Neural cell (in vitro differentiated cells): ENCODE data around the gene ADORA1. TPM values are rescaled to one million over a fixed set of nuclear protein-coding genes. Genes with fewer than 3 reads are reported as not detected.

Experiments used
- H2AFZ ChIP-seq: fragments of 200-600, 300-800 bp; sonication (generic), shearing (Covaris generic); 2 replicates; pipeline ENCODE4 v1.6.0; 2014; ENCODE audit warnings: low read depth, mild to moderate bottlenecking, antibody characterized with exemption, low read length, moderate library complexity
- H3F3A ChIP-seq: fragments of 200-600 bp; shearing (Covaris generic); 2 replicates; pipeline ENCODE4 v1.6.1; 2016; ENCODE audit warnings: mild to moderate bottlenecking, moderate library complexity, mixed read lengths, antibody characterized with exemption, low read length; ENCODE audit not compliant: insufficient read depth, poor library complexity, severe bottlenecking
- H3K27ac ChIP-seq: fragments of 200-600, 300-800 bp; sonication (generic), shearing (Covaris generic); 2 replicates; pipeline ENCODE4 v1.5.1; 2014; ENCODE audit warnings: mild to moderate bottlenecking, low read length, moderate library complexity
- H3K27me3 ChIP-seq: fragments of 300-800, 200-600 bp; sonication (generic), shearing (Covaris generic); 2 replicates; pipeline ENCODE4 v1.6.0; 2014; ENCODE audit warnings: mild to moderate bottlenecking, low read depth, low read length, moderate library complexity; ENCODE audit not compliant: insufficient read depth
- H3K36me3 ChIP-seq: fragments of 300-800, 200-600 bp; sonication (generic), shearing (Covaris generic); 2 replicates; pipeline ENCODE4 v1.5.1; 2014; ENCODE audit warnings: mild to moderate bottlenecking, antibody characterized with exemption, low read length, moderate library complexity; ENCODE audit not compliant: insufficient read depth
- H3K4me2 ChIP-seq: fragments of 300-800, 200-600 bp; sonication (generic), shearing (Covaris generic); 2 replicates; pipeline ENCODE4 v1.6.0; 2014; ENCODE audit warnings: mild to moderate bottlenecking, low read length
- H3K4me3 ChIP-seq: fragments of 300-800, 200-600 bp; sonication (generic), shearing (Covaris generic); 2 replicates; pipeline ENCODE4 v1.5.1; 2014; ENCODE audit warnings: mild to moderate bottlenecking, low read length, moderate library complexity
- H3K79me2 ChIP-seq: fragments of 200-600 bp; shearing (Covaris generic); replicated peaks from 2 replicates; pipeline ENCODE4 v1.6.0; 2014; ENCODE audit warnings: mild to moderate bottlenecking, low read length, moderate library complexity; ENCODE audit not compliant: insufficient read depth
- H3K9ac ChIP-seq: fragments of 300-800, 200-600 bp; sonication (generic), shearing (Covaris generic); 2 replicates; pipeline ENCODE4 v1.6.1; 2016; ENCODE audit warnings: mild to moderate bottlenecking, low read length, mixed read lengths
- H3K9me2 ChIP-seq: fragments of 200-600 bp; shearing (Covaris generic); 2 replicates; pipeline ENCODE4 v1.6.1; 2016; ENCODE audit warnings: mild to moderate bottlenecking, low read length, mixed read lengths; ENCODE audit not compliant: insufficient read depth
- H3K9me3 ChIP-seq: fragments of 200-600, 300-800 bp; sonication (generic), shearing (Covaris generic); 2 replicates; pipeline ENCODE4 v1.6.1; 2016; ENCODE audit warnings: mild to moderate bottlenecking, mixed run types, low read length, moderate library complexity, mixed read lengths
- H4K20me1 ChIP-seq: fragments of 200-600 bp; shearing (Covaris generic); 2 replicates; pipeline ENCODE4 v1.6.1; 2016; ENCODE audit warnings: mild to moderate bottlenecking, mixed run types; ENCODE audit not compliant: insufficient read depth
- EP300 ChIP-seq: fragments of 450-650 bp; conservative IDR thresholded peaks from 2 replicates; pipeline ENCODE4 v1.6.1; 2014; ENCODE audit warnings: antibody characterized with exemption, mild to moderate bottlenecking, moderate library complexity; ENCODE audit not compliant: poor library complexity, severe bottlenecking
- EZH2 ChIP-seq: fragments of 200-600, 300-800 bp; shearing (Covaris generic), sonication (generic); IDR thresholded peaks from 2 replicates; pipeline ENCODE4 v1.6.1; 2014; ENCODE audit warnings: antibody characterized with exemption, low read length, borderline replicate concordance, mild to moderate bottlenecking; ENCODE audit not compliant: insufficient read depth, poor library complexity, severe bottlenecking
- MXI1 ChIP-seq: fragments of 450-650 bp; conservative IDR thresholded peaks from 2 replicates; pipeline ENCODE4 v1.6.1; 2014; ENCODE audit warnings: antibody characterized with exemption, mild to moderate bottlenecking; ENCODE audit not compliant: poor library complexity, severe bottlenecking
- POLR2AphosphoS5 ChIP-seq: IDR thresholded peaks from 2 replicates; pipeline ENCODE4 v1.6.1; 2012
- RAD21 ChIP-seq: fragments of 450-650 bp; conservative IDR thresholded peaks from 2 replicates; pipeline ENCODE4 v1.6.1; 2014; ENCODE audit warnings: antibody characterized with exemption, mild to moderate bottlenecking, moderate library complexity
- SMC3 ChIP-seq: fragments of 450-650 bp; conservative IDR thresholded peaks from 2 replicates; pipeline ENCODE4 v1.6.1; 2014; ENCODE audit warnings: antibody characterized with exemption, mild to moderate bottlenecking, moderate library complexity; ENCODE audit not compliant: poor library complexity
- TAF1 ChIP-seq: IDR thresholded peaks from 2 replicates; pipeline ENCODE4 v1.6.1; 2012; ENCODE audit warnings: low read depth
- polyA plus RNA-seq: library from polyadenylated mRNA; depleted of rRNA; stranded (reverse); fragments of >200 nt; gene quantifications from 2 replicates; pipeline ENCODE4 v1.2.3, GENCODE V29; 2014
- TF ChIP-seq, protein P1 (sequence below): fragments of 450-650 bp; IDR thresholded peaks from 2 replicates; pipeline ENCODE4 v1.5.1; 2014; ENCODE audit warnings: antibody characterized with exemption, mild to moderate bottlenecking, moderate library complexity; ENCODE audit not compliant: poor library complexity, severe bottlenecking
- TF ChIP-seq, protein P2 (sequence below): IDR thresholded peaks from 2 replicates; pipeline ENCODE4 v1.6.1; 2012; ENCODE audit warnings: borderline replicate concordance

ADORA1 gene
- polyA plus RNA-seq, 1 donor from 2014 or later = 7.2 TPM

DNA sequence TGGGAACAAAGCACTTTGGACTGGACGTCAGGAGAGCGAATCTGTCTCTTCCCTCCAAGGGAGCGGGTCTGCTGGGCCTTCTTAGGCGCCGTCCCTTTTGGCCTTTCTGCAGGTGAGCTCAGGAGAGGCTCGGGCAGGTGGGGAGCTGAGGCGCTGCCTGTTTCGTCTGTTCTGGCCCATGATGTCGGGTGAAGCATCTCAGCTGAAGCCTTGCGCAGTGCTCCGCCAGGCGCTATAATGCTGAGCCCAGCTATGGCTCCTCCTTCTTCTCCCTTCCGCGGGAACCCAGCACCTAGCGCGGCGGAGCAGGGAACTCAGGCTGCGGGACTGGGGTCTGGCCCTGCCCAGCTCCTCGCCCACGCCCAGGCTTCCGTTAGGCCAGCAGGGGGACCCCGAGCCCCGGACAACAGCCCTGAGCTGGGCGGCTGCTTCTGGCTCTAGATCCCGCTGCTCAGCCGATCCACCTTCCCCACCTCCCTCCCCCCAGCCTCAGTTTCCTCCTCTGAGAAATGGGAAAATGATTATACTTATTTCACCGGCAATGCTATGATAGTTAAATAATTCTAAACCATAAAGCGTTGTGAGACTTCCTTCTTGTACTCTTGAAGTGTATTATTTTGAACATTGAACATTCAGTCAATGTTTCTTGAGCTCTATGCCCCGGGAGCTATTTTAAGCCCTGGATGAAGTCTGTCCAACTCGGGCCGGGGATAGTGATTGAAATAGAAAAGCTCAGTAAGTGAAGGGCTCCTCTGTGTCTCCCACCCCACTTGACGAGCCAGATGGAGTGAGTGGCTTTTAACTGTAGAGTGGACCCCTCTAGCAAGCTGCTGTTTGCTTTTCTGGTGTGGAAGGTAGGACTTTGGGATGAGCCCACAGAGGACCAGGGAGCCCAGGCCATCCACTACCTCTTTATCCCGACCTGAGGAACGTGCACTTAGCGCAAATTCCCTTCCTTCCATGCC, 9.6 kb upstream of the ADORA1 start:
- H3K4me2 ChIP-seq = no peak overlapping the region

DNA sequence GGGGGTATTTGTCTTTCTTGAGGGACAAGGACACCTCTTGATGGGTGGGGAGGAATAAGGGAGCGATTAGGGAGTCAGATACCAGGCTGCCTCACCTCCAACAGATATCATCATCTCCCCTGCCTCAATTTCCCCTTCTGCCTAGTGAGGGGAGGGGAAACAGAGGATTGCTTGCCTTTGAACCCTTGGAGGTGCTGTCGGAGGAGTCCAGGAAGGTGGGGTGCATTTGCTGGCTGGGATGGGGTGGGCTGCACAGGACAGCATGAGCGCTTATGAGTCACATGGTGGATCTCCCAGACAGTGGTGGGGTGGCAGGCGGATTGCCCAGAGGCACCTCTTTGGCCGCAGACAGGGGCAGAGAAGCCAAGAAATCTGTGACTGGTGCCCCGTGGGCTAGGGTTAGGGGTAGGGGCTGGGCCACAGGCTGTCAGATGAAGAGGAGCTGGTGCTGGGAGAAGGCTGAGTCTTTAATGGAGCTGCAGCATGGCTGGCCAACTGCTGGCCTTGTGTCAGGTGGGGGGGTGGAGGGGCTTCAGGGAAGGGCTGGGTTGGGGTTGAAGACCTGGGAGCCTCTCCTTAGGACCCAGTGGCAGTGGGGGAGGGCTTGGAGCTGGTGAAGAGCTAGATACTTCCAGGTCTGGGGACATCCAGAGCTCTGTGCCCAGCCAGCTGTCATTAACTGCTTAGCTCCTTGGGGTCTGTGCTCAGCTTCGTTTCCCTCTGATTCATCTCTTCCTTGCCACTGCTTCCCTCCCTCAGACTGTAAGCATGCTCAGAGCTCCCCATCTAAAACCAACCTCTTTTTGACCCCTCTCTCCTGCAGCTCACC, 7.0 kb upstream of the ADORA1 start:
- peaks cover 16% of the 10 kb centered on the region for H3K27me3 ChIP-seq
- no peaks in the 10 kb centered on the region for H3K9me2 ChIP-seq
- H3K79me2 ChIP-seq = no peaks in the 10 kb centered on the region
- no peaks in the 10 kb centered on the region for H4K20me1 ChIP-seq
- no peaks in the 10 kb centered on the region for H3K9me3 ChIP-seq
- no peak overlapping the region for H3K4me2 ChIP-seq
- H3K9ac ChIP-seq = no peak overlapping the region
- no peak overlapping the region for H2AFZ ChIP-seq
- H3K36me3 ChIP-seq = no peaks in the 10 kb centered on the region
- H3K4me3 ChIP-seq = no peak overlapping the region
- H3F3A ChIP-seq = no peaks in the 10 kb centered on the region
- H3K27ac ChIP-seq = no peak overlapping the region
- TF ChIP-seq, protein P1, sequence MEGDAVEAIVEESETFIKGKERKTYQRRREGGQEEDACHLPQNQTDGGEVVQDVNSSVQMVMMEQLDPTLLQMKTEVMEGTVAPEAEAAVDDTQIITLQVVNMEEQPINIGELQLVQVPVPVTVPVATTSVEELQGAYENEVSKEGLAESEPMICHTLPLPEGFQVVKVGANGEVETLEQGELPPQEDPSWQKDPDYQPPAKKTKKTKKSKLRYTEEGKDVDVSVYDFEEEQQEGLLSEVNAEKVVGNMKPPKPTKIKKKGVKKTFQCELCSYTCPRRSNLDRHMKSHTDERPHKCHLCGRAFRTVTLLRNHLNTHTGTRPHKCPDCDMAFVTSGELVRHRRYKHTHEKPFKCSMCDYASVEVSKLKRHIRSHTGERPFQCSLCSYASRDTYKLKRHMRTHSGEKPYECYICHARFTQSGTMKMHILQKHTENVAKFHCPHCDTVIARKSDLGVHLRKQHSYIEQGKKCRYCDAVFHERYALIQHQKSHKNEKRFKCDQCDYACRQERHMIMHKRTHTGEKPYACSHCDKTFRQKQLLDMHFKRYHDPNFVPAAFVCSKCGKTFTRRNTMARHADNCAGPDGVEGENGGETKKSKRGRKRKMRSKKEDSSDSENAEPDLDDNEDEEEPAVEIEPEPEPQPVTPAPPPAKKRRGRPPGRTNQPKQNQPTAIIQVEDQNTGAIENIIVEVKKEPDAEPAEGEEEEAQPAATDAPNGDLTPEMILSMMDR = no peak
- TF ChIP-seq EP300 (no peak), POLR2AphosphoS5 (no peak), TAF1 (no peak), SMC3 (no peak), RAD21 (no peak)
- TF ChIP-seq, protein P2, sequence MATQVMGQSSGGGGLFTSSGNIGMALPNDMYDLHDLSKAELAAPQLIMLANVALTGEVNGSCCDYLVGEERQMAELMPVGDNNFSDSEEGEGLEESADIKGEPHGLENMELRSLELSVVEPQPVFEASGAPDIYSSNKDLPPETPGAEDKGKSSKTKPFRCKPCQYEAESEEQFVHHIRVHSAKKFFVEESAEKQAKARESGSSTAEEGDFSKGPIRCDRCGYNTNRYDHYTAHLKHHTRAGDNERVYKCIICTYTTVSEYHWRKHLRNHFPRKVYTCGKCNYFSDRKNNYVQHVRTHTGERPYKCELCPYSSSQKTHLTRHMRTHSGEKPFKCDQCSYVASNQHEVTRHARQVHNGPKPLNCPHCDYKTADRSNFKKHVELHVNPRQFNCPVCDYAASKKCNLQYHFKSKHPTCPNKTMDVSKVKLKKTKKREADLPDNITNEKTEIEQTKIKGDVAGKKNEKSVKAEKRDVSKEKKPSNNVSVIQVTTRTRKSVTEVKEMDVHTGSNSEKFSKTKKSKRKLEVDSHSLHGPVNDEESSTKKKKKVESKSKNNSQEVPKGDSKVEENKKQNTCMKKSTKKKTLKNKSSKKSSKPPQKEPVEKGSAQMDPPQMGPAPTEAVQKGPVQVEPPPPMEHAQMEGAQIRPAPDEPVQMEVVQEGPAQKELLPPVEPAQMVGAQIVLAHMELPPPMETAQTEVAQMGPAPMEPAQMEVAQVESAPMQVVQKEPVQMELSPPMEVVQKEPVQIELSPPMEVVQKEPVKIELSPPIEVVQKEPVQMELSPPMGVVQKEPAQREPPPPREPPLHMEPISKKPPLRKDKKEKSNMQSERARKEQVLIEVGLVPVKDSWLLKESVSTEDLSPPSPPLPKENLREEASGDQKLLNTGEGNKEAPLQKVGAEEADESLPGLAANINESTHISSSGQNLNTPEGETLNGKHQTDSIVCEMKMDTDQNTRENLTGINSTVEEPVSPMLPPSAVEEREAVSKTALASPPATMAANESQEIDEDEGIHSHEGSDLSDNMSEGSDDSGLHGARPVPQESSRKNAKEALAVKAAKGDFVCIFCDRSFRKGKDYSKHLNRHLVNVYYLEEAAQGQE = no peak

More for the DNA sequence above, 9.6 kb upstream of the ADORA1 start:
- Histone ChIP-seq H3K9ac (no peak overlapping the region), H3K27ac (no peak overlapping the region), H3K79me2 (no peaks in the 10 kb centered on the region), H4K20me1 (no peaks in the 10 kb centered on the region), H3K36me3 (no peaks in the 10 kb centered on the region), H3K9me3 (no peaks in the 10 kb centered on the region), H3F3A (no peaks in the 10 kb centered on the region), H2AFZ (no peak overlapping the region), H3K27me3 (peaks cover 14% of the 10 kb centered on the region), H3K9me2 (no peaks in the 10 kb centered on the region), H3K4me3 (no peak overlapping the region)
- TF ChIP-seq, protein P1 = peak; percentile 54
- TF ChIP-seq EP300 (no peak), EZH2 (no peak), POLR2AphosphoS5 (no peak), TAF1 (no peak), RAD21 (peak; percentile 48), SMC3 (peak; percentile 62), MXI1 (no peak)
- TF ChIP-seq, protein P2 = no peak
